Skeletal muscle satellite cell (primary cell): Measurements from ENCODE around the gene SMURF2.
"Not testable (repeated sequence)": the region's sequence is repeated elsewhere in the genome, so short reads cannot be mapped to it uniquely, and the experiment has no call there.

ENCODE experiments used
- H3K27me3 ChIP-seq: 2 replicates; pipeline ENCODE4 v1.7.0; 2013; ENCODE audit warnings: low read length; ENCODE audit not compliant: control insufficient read depth, insufficient read depth
- H3K36me3 ChIP-seq: 2 replicates; pipeline ENCODE4 v1.7.0; 2013; ENCODE audit warnings: mild to moderate bottlenecking, control low read depth, low read length; ENCODE audit not compliant: insufficient read depth
- H3K4me1 ChIP-seq: 2 replicates; pipeline ENCODE4 v1.7.0; 2013; ENCODE audit warnings: low read length; ENCODE audit not compliant: control insufficient read depth, insufficient read depth
- H3K4me2 ChIP-seq: 2 replicates; pipeline ENCODE4 v1.7.0; 2013; ENCODE audit warnings: mild to moderate bottlenecking, low read length
- H3K4me3 ChIP-seq: 2 replicates; pipeline ENCODE4 v1.7.0; 2013; ENCODE audit warnings: low read length
- H3K9ac ChIP-seq: 2 replicates; pipeline ENCODE4 v1.7.0; 2013; ENCODE audit warnings: mild to moderate bottlenecking, low read depth, low read length, moderate library complexity
- H3K9me3 ChIP-seq: replicated peaks from 2 replicates; pipeline ENCODE4 v1.7.0; 2013; ENCODE audit warnings: mild to moderate bottlenecking, control low read depth, low read length

The SMURF2 gene

GRCh38 chr17:64663836-64664235 lies 1.7 kb upstream of the SMURF2 start:
- H3K9me3 ChIP-seq, H3K27me3 ChIP-seq, H3K4me3 ChIP-seq: not testable (repeated sequence)
- Histone ChIP-seq H3K4me1 (peaks cover 29% of the 10 kb centered on the region), H3K9ac (peak overlapping the region; percentile 15), H3K36me3 (peaks cover 14% of the 10 kb centered on the region), H3K4me2 (peak overlapping the region; percentile 45)

- Histone ChIP-seq H3K9ac (peak overlapping the region; percentile 72), H3K4me1 (peaks cover 27% of the 10 kb centered on the region), H3K27me3 (no peaks in the 10 kb centered on the region)
Observed at GRCh38 chr17:64662774-64663367, 764 bp upstream of the SMURF2 start.

DNA sequence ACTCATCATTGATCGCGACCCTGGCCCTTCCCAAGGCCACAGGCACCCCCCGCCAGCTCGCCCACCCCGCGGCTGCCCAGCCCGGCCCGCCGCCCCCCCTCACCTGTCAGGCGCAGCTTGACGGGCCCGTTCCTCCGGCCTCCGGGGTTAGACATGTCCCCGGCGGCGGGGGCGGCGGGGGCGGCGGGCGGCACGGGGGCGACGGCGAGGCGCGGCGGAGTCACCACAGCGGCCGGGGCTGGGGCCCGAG lies 456 bp downstream of the SMURF2 start:
- peak overlapping the region; percentile 97 for H3K4me3 ChIP-seq
- H3K4me2 ChIP-seq = peak overlapping the region; percentile 82
- peak overlapping the region; percentile 97 for H3K9ac ChIP-seq
- H3K36me3 ChIP-seq = peaks cover 18% of the 10 kb centered on the region
- H3K4me1 ChIP-seq = peaks cover 35% of the 10 kb centered on the region
- no peaks in the 10 kb centered on the region for H3K27me3 ChIP-seq
- H3K9me3 ChIP-seq = no peaks in the 10 kb centered on the region

More at GRCh38 chr17:64662774-64663367, 764 bp upstream of the SMURF2 start:
- peak overlapping the region; percentile 86 for H3K4me2 ChIP-seq
- peaks cover 14% of the 10 kb centered on the region for H3K36me3 ChIP-seq
- no peaks in the 10 kb centered on the region for H3K9me3 ChIP-seq
- peak overlapping the region; percentile 97 for H3K4me3 ChIP-seq

DNA sequence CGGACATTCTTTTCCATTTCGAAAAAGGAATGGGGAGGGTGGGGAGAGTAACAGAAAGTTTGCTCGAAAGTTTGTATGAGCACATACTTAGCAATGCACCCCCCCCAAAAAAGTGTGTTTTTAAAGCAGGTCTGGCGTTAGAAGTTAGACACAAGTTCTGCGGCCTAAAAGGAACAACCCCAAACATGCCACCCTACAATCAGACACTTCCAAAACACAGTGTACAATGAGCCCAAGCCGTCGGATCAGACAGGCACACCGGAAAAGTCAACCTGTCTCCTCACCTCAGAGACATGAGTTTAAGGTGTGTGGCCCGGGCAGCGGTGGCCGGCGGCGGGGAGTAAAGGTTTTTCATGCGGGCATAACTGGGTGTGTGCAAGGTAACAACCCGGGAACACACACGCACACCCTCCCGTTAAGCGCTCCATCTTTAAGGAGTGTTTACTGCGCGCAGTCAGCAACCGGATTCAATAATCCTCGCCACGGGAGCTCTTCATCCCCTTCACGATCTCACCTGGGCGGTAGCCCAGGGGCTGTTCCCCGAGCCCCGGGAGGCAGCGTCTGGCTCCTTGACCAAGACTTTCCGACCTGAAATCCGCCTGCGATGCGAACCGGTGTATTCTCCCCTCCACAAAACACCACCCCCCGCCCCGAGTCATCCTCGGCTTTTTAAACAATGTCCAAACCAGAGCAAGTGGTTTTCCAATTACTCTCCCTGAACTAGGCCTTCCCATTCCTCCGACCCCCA lies 955 bp downstream of the SMURF2 start:
- H3K4me2 ChIP-seq = peak overlapping the region; percentile 82
- peaks cover 36% of the 10 kb centered on the region for H3K4me1 ChIP-seq
- H3K27me3 ChIP-seq, H3K9me3 ChIP-seq: not testable (repeated sequence)
- H3K36me3 ChIP-seq = peaks cover 20% of the 10 kb centered on the region
- peak overlapping the region; percentile 97 for H3K4me3 ChIP-seq
- peak overlapping the region; percentile 97 for H3K9ac ChIP-seq

GRCh38 chr17:64660195-64660977 lies 1.7 kb downstream of the SMURF2 start:
- H3K36me3 ChIP-seq = peaks cover 20% of the 10 kb centered on the region
- H3K4me2 ChIP-seq = peak overlapping the region; percentile 82

DNA sequence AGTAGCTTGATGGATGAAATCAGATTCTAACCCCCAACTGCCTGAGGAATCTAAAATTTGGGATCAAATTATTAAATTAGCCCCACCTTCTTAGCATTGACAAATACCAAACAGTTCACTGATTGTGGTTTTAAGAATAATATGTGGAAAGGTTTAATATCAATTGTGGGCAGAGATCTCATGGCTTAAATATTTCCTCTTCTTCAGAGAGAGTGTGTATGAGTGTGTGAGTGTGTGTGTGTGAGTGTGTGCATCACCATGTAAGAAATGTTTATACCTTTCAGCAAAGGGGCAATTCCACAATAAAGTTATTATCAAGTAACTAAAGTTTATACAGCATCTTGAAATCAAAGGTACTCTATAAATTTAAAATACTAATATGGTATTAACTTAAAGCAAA lies 3.2 kb downstream of the SMURF2 start:
- peaks cover 30% of the 10 kb centered on the region for H3K4me1 ChIP-seq
- H3K36me3 ChIP-seq = peaks cover 20% of the 10 kb centered on the region
- H3K9me3 ChIP-seq = no peaks in the 10 kb centered on the region
- H3K27me3 ChIP-seq = no peaks in the 10 kb centered on the region
- peak overlapping the region; percentile 97 for H3K9ac ChIP-seq
- peak overlapping the region; percentile 97 for H3K4me3 ChIP-seq
- H3K4me2 ChIP-seq = peak overlapping the region; percentile 82

More at GRCh38 chr17:64660195-64660977, 1.7 kb downstream of the SMURF2 start:
- not testable (repeated sequence) for H3K9me3 ChIP-seq, H3K27me3 ChIP-seq
- Histone ChIP-seq H3K4me3 (peak overlapping the region; percentile 97), H3K9ac (peak overlapping the region; percentile 97), H3K4me1 (peaks cover 36% of the 10 kb centered on the region)

DNA sequence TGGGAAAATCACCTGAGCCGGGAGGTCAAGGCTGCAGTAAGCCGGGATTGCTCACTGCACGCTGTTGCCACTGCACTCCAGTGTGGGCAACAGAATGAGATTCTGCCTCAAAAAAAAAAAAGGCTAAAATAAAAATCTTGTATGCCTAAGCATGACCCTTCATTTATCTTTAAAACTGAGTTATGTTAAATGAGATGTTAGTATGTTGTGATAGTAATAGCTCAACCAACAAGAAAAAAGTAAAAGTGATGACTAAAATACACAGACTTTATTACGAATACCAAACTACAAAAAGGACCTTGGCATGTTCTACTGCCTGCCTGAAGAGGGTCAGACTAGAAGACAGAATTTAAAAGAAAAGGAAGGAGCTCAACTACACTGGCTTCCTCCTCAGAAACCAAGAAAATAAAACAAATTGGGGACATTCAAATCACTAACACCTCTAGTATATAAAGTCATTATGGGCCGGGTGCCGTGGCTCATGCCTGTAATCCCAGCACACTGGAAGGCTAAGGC lies 4.4 kb downstream of the SMURF2 start:
- peak overlapping the region; percentile 82 for H3K4me2 ChIP-seq
- peak overlapping the region; percentile 97 for H3K9ac ChIP-seq
- peak overlapping the region; percentile 97 for H3K4me3 ChIP-seq
- H3K36me3 ChIP-seq = peaks cover 22% of the 10 kb centered on the region
- no peaks in the 10 kb centered on the region for H3K9me3 ChIP-seq
- no peaks in the 10 kb centered on the region for H3K27me3 ChIP-seq
- H3K4me1 ChIP-seq = peaks cover 37% of the 10 kb centered on the region

DNA sequence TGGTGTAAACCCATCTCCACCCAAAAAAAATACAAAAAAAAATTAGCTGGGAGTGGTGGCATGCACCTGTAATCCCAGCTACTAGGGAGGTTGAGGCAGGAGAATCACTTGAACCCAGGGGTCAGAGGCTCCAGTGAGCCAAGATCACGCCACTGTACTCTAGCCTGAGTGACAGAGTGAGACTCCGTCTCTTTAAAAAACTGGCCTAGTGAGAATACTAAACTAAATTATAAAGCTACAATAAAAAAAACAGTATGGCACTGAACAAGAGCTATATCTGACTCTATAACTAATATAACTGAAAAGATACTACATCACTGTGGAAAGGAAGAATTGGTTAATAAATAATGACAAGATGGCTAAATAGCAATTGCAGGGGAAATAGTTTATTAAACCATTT lies 6.4 kb downstream of the SMURF2 start:
- H3K9me3 ChIP-seq = no peaks in the 10 kb centered on the region
- H3K4me1 ChIP-seq = peaks cover 50% of the 10 kb centered on the region
- no peak overlapping the region for H3K4me2 ChIP-seq
- no peaks in the 10 kb centered on the region for H3K27me3 ChIP-seq
- H3K4me3 ChIP-seq = no peak overlapping the region
- no peak overlapping the region for H3K9ac ChIP-seq
- peaks cover 16% of the 10 kb centered on the region for H3K36me3 ChIP-seq

DNA sequence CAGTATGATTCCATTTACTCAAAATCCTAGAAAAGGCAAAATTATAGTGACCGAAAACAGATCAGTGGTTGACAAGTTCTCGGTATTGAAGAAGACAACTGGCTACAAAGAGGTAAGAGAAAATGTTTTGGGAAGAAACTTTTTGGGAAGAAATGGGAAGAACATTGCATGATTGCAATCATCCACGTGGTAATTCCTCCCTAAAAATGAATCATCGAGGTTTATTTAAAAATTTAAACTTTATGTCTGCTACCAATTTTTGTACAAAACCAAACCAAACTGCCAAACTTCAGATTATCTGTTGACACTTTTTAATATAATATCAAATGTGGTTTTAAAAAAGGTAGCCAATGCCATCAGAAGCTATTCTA lies 8.1 kb downstream of the SMURF2 start:
- peak overlapping the region; percentile 40 for H3K9ac ChIP-seq
- peaks cover 8% of the 10 kb centered on the region for H3K36me3 ChIP-seq

DNA sequence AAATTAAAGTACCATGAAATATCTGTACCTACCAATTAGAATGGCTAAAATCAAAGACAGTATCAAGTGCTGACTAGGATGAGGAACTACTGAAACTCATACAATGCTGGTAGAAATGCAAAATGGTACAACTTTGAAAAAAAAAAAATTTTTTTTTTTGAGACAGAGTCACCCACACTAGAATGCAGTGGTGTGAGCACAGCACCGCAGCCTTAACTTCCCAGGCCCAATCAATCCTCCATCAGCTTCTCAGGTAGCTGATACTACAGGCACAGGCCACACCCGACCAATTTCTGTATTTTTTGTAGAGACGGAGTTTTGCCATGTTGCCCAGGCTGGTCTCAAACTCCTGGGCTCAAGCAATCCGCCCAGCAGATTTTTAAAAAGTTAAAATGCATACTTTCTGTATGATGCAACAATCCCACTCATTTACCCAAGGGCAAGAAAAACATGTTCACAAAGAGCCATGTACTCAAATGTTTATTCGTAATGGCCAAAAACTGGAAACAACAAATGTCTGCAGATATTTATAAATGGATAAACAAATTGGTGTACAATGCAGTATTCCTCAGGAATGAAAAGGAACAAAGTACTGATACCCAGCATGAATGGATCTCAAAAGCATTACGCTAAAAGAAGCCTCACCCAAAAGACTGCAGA lies 8.7 kb downstream of the SMURF2 start:
- peaks cover 72% of the 10 kb centered on the region for H3K4me1 ChIP-seq
- H3K36me3 ChIP-seq = peaks cover 10% of the 10 kb centered on the region
- no peaks in the 10 kb centered on the region for H3K9me3 ChIP-seq
- peak overlapping the region; percentile 66 for H3K4me2 ChIP-seq
- H3K9ac ChIP-seq = peak overlapping the region; percentile 40
- H3K27me3 ChIP-seq = no peaks in the 10 kb centered on the region
- H3K4me3 ChIP-seq = peak overlapping the region; percentile 19

More for the DNA sequence above, 8.1 kb downstream of the SMURF2 start:
- peaks cover 67% of the 10 kb centered on the region for H3K4me1 ChIP-seq
- no peaks in the 10 kb centered on the region for H3K27me3 ChIP-seq
- H3K4me3 ChIP-seq = peak overlapping the region; percentile 19
- H3K9me3 ChIP-seq = no peaks in the 10 kb centered on the region
- peak overlapping the region; percentile 66 for H3K4me2 ChIP-seq

- Histone ChIP-seq H3K36me3 (peaks cover 20% of the 10 kb centered on the region), H3K4me3 (no peak overlapping the region), H3K4me2 (no peak overlapping the region), H3K9me3 (no peaks in the 10 kb centered on the region), H3K9ac (no peak overlapping the region), H3K27me3 (no peaks in the 10 kb centered on the region), H3K4me1 (peaks cover 61% of the 10 kb centered on the region)
Observed at GRCh38 chr17:64651889-64652288, 10.2 kb downstream of the SMURF2 start.
